ENCODE data around the gene MCCC2.

- TF ChIP-seq POLR2A (IDR thresholded peaks at IDR 0.05; ENCODE audit: control extremely low read depth in 1 of 2, low read depth in 2 of 2, low read length in 2 of 2) (no peak), CTCF (IDR thresholded peaks at IDR 0.05; ENCODE audit: control extremely low read depth in 1 of 3, insufficient read depth in 1 of 3, low read depth in 1 of 3, low read length in 3 of 3) (no peak), EZH2 (IDR thresholded peaks at IDR 0.05; ENCODE audit: low read depth, low read length, severe bottlenecking) (no peak), POLR2AphosphoS5 (IDR thresholded peaks at IDR 0.05; ENCODE audit: low read depth, low read length) (no peak), GABPA (IDR thresholded peaks at IDR 0.05; ENCODE audit: borderline replicate concordance, insufficient read depth, low read length) (no peak), HDAC2 (IDR thresholded peaks at IDR 0.05; ENCODE audit: borderline replicate concordance in 1 of 2, low read depth in 2 of 2, low read length in 2 of 2) (no peak), RAD21 (IDR thresholded peaks at IDR 0.05 in 1 of 2, conservative IDR thresholded peaks at IDR 0.05 in 1 of 2; ENCODE audit: low read depth in 2 of 2, low read length in 2 of 2) (no peak)
Observed at GRCh38 chr5:71699233-71699632, 112.1 kb downstream of the MCCC2 start.

Measured in H1 (cell line).